ENCODE results near the gene PSME2. TPM values are rescaled to one million over a fixed set of nuclear protein-coding genes. Genes with fewer than 3 reads are reported as not detected.

Gene PSME2
- total RNA-seq, 2 experiments from 2014 or later, result 445 to 459 TPM

DNA sequence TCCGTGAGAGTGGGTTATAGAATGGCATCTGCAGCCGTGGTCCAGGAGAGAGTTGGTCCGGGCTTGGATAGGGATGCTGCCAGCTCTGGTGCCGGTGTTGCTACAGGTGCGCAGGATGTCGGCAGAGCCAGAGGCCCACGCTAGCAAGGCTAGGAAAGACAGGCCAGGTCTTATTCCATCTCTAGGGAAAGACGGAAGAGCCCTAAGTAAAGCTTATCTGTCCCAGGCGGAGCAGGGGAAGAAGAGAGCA is 10.9 kb downstream of the PSME2 start:
- Mint-ChIP-seq H3K4me1 (peaks cover 50% of the 10 kb centered on the region), H3K27me3 (no peaks in the 10 kb centered on the region), H3K27ac (peak overlapping the region; percentile 92), H3K36me3 (ENCODE audit: low read depth) (peaks cover 39% of the 10 kb centered on the region), H3K4me3 (peak overlapping the region; percentile 92), H3K9me3 (ENCODE audit: low read depth) (no peaks in the 10 kb centered on the region)
- POLR2A ChIA-PET, result interaction anchor here (0.6 to 3.1 kb wide), 8 partner anchors 11 to 470 kb away, joined by 3 to 35 read pairs (median 6); partner anchors contain the start of genes DCAF11, IPO4, IRF9 and NRL
- DNase-seq (peak; percentile 38), ATAC-seq (peak; percentile 1)
- CTCF ChIA-PET, result interaction anchor here (0.6 to 2.3 kb wide), 8 partner anchors 11 to 839 kb away, joined by 3 to 12 read pairs (median 5); partner anchors contain the start of genes CARMIL3, DCAF11, NRL and PSME2
- intact Hi-C loops (cut with DNase I, micrococcal nuclease), result loop anchor here in 1 of 2 experiments (5.0 kb wide), 1 partner anchor 297 kb away; no protein-coding TSS in a partner anchor

DNA sequence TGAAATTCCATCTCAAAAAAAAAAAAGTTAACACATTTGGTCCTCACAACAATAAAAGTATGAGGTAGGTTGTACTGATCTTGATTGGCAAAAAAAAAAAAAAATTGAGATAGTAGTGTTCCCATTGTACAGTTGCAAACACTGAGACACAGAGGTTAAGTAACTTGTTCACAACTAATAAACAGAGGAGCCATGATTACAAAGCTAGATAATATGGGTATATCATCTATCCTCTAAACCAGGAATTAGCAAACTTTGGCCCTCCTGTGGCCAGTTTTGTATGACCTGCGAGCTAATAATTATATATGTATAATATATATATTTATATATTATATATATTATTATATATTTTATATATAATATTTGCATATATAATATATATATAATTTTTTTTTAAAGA is 12.7 kb downstream of the PSME2 start:
- Mint-ChIP-seq H3K36me3 (ENCODE audit: low read depth) (peaks cover 22% of the 10 kb centered on the region), H3K27me3 (no peaks in the 10 kb centered on the region), H3K9me3 (ENCODE audit: low read depth) (no peaks in the 10 kb centered on the region), H3K4me1 (peaks cover 38% of the 10 kb centered on the region), H3K27ac (no peak overlapping the region), H3K4me3 (no peak overlapping the region)
- ATAC-seq (no peak), DNase-seq (no peak)
- intact Hi-C loops (cut with DNase I, micrococcal nuclease), result no loop called here
- CTCF ChIA-PET, result interaction anchor here (0.6 to 3.4 kb wide), 3 partner anchors 27 to 302 kb away, joined by 3 to 15 read pairs (median 3); partner anchors contain the start of gene IRF9
- POLR2A ChIA-PET, result interaction anchor here (0.6 to 2.1 kb wide), 4 partner anchors 19 to 65 kb away, joined by 3 to 8 read pairs (median 6); partner anchors contain the start of genes DCAF11 and NRL

DNA sequence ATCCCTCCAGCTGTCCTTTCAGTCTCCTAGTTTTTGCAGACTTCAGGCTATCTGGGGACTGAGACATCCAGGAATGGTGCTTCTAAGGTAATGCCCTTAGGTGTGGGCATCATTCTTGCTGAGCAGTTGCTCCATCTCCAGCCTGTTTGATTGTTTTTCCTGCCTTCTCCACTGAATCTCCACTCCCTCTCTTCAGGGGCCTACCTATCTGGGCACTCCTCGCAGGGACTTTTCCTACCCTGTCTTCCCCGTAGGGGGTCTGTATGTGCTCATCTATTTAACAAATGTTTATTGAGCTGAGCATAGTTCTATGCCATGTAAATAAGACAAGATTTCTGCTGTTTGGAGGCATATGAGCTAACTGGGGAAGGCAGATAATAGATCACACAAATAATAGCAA is 13.4 kb downstream of the PSME2 start:
- POLR2A ChIA-PET, result interaction anchor here (2.1 kb wide), 1 partner anchor 18 kb away, joined by 5 read pairs; the partner anchor contains the start of genes DCAF11 and NRL
- CTCF ChIA-PET, result interaction anchor here (0.6 to 3.4 kb wide), 7 partner anchors 14 to 81 kb away, joined by 3 to 15 read pairs (median 4); partner anchors contain the start of genes DCAF11, IRF9, NRL and RNF31
- no peak overlapping the region for H3K4me3 Mint-ChIP-seq
- peak overlapping the region; percentile 80 for H3K27ac Mint-ChIP-seq
- no peaks in the 10 kb centered on the region for H3K27me3 Mint-ChIP-seq
- ATAC-seq, result no peak
- no peaks in the 10 kb centered on the region for H3K9me3 Mint-ChIP-seq (ENCODE audit: low read depth)
- H3K36me3 Mint-ChIP-seq (ENCODE audit: low read depth), result peaks cover 15% of the 10 kb centered on the region
- H3K4me1 Mint-ChIP-seq, result peaks cover 31% of the 10 kb centered on the region
- intact Hi-C loops (cut with DNase I, micrococcal nuclease), result no loop called here
- DNase-seq, result no peak

DNA sequence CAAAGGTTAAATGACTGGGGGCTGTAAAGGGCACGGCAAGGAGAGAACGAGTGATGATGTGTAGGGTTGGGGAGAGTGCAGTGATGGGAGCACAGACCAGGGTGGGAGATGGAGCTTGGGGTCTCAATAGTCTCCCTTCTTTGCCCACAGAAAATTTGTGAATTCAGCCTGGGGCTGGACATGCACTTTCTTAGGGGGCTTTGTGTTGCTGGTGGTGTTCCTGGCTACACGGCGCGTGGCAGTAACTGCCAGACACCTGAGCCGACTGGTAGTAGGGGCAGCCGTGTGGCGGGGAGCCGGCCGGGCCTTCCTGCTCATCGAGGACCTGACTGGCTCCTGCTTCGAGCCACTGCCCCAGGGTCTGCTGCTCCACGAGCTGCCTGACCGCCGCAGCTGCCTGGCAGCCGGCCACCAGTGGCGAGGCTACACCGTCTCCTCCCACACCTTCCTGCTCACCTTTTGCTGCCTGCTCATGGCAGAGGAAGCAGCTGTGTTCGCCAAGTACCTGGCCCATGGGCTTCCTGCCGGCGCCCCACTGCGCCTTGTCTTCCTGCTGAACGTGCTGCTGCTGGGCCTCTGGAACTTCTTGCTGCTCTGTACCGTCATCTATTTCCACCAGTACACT is 14.2 kb downstream of the PSME2 start:
- Mint-ChIP-seq H3K27ac (peak overlapping the region; percentile 80), H3K27me3 (no peaks in the 10 kb centered on the region), H3K4me3 (no peak overlapping the region), H3K4me1 (peaks cover 25% of the 10 kb centered on the region), H3K9me3 (ENCODE audit: low read depth) (no peaks in the 10 kb centered on the region), H3K36me3 (ENCODE audit: low read depth) (peaks cover 8% of the 10 kb centered on the region)
- POLR2A ChIA-PET, result interaction anchor here (2.1 kb wide), 1 partner anchor 18 kb away, joined by 5 read pairs; the partner anchor contains the start of genes DCAF11 and NRL
- ATAC-seq (no peak), DNase-seq (peak; percentile 55)
- CTCF ChIA-PET, result interaction anchor here (0.7 to 3.4 kb wide), 9 partner anchors 8 to 620 kb away, joined by 3 to 15 read pairs (median 4); partner anchors contain the start of genes DCAF11, IRF9, NRL and RNF31
- intact Hi-C loops (cut with DNase I, micrococcal nuclease), result no loop called here

DNA sequence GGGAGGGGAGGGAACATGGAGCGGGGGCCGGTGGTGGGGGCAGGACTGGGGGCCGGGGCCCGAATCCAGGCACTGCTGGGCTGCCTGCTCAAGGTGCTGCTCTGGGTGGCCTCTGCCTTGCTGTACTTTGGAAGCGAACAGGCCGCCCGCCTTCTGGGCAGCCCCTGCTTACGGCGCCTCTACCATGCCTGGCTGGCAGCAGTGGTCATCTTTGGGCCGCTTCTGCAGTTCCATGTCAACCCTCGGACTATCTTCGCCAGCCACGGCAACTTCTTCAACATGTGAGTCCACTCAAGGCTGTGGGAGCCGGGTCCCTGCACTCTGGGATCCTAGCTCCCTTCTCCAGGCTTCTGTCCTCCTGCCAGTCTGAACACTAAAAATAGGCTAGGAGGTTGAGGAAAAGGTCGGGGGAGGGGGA is 14.9 kb downstream of the PSME2 start:
- Mint-ChIP-seq H3K27ac (peak overlapping the region; percentile 44), H3K27me3 (no peaks in the 10 kb centered on the region)
- POLR2A ChIA-PET, result no interaction called here

DNA sequence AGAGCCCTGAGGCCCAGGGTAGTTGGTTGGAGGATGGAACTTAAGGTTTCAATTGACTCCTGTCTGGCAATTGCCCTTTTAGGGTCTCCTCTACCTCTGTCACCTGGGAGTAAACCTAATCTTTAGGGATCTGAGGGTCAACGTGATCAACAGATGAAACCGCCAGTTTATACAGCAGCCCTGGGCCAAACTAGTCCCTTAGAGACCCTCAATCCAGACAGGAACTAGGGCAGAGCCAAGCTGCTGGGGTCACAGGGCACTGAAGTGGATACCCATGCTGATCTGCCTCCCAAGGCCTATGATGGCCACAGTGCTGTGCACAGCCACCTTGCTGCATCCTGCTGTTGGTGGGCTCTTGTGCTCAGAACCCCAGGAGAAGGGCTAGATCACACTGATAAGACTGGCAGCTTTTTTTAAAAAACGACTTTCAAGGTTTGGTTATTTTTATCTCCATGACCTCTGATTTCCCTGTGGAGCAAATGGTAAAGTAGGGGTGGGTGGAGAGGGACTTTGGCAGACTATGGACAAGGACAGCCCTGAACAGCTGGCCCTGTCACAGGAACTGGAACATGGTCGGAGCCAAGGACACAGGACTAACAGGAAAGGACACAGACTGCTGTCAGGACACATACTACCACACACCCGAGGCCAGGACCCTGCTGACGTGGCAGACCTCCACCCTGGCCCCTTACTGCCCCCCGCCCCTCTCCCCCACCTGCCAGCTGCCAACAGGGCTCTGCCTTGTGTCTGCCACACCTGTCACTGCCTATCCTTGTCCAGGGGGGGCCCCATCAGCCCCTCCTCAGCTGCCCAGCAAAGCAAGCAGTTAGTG is 15.5 kb downstream of the PSME2 start:
- POLR2A ChIA-PET, result no interaction called here
- Mint-ChIP-seq H3K4me1 (peaks cover 23% of the 10 kb centered on the region), H3K27ac (peak overlapping the region; percentile 1), H3K27me3 (no peaks in the 10 kb centered on the region), H3K36me3 (ENCODE audit: low read depth) (no peaks in the 10 kb centered on the region), H3K4me3 (no peak overlapping the region), H3K9me3 (ENCODE audit: low read depth) (no peaks in the 10 kb centered on the region)
- DNase-seq (no peak), ATAC-seq (no peak)
- CTCF ChIA-PET, result interaction anchor here (0.6 to 1.0 kb wide), 5 partner anchors 9 to 1141 kb away, joined by 3 to 4 read pairs (median 3); no protein-coding TSS in a partner anchor
- intact Hi-C loops (cut with DNase I, micrococcal nuclease), result no loop called here

More for the DNA sequence above, 14.9 kb downstream of the PSME2 start:
- H3K36me3 Mint-ChIP-seq (ENCODE audit: low read depth), result peaks cover 2% of the 10 kb centered on the region
- peaks cover 23% of the 10 kb centered on the region for H3K4me1 Mint-ChIP-seq
- intact Hi-C loops (cut with DNase I, micrococcal nuclease), result no loop called here
- no peak overlapping the region for H3K4me3 Mint-ChIP-seq
- CTCF ChIA-PET, result interaction anchor here (0.6 to 3.4 kb wide), 8 partner anchors 14 to 1142 kb away, joined by 3 to 15 read pairs (median 4); partner anchors contain the start of genes DCAF11, IRF9, NRL and RNF31
- no peaks in the 10 kb centered on the region for H3K9me3 Mint-ChIP-seq (ENCODE audit: low read depth)
- ATAC-seq, result no peak
- DNase-seq, result no peak

DNA sequence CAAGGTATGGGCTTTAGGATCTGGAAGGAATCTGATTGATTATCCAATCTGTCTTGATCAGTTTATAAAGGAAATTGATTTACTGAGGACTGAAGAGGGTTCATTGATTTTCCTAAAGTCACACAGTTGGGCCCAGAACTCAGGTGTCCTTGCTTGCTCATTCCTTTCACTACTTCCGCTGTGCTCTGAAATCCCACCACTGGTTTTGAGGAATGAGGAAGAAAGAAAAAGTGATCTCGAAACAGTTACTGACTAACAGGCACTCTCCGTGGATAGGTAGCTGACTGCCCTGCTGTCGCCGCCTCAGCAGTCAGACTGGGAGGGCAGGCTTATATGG is 16.1 kb downstream of the PSME2 start, which contains the start of gene FITM1:
FITM1 (plus strand) TSS at position 280 of the 337 bp plus-strand sequence. CDS start 905 bp downstream, outside the sequence.
- CTCF ChIA-PET, result interaction anchor here (0.6 to 1.0 kb wide), 3 partner anchors 8 to 575 kb away, joined by 3 to 4 read pairs (median 3); no protein-coding TSS in a partner anchor
- intact Hi-C loops (cut with DNase I, micrococcal nuclease), result no loop called here
- Mint-ChIP-seq H3K27ac (peak within 1 kb of the TSS; percentile 1), H3K36me3 (ENCODE audit: low read depth) (no peaks in the 10 kb centered on the region), H3K4me1 (peaks cover 21% of the 10 kb centered on the region), H3K27me3 (no peaks in the 10 kb centered on the region), H3K9me3 (ENCODE audit: low read depth) (no peaks in the 10 kb centered on the region), H3K4me3 (no peak within 1 kb of the TSS)
- DNase-seq (no peak), ATAC-seq (no peak)
- POLR2A ChIA-PET, result interaction anchor here (0.6 kb wide), 1 partner anchor 145 kb away, joined by 3 read pairs; no protein-coding TSS in a partner anchor

DNA sequence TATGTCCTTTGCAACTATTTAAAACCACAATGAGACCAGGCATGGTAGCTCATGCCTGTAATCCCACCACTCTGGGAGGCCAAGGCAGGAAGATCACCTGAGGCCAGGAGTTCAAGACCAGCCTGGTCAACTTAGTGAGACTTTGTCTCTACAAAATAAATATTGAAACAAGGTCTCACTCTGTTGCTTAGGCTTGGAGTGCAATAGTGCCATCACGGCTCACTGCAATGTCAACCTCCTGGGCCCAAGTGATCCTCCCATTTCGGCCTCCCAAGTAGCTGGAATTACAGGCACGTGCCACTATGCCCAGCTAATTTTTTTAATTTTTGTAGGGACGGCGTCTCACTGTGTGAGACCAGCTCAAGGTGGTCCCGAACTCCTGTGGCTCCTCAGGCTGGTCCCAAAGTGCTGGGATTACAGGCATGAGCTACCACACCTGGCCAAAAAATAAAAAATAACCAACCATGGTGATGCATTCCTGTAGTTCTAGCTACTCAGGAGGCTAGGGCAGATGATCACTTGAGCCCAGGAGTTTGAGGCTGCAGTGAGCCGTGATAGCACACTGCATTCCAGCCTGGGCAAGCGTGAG is 16.9 kb downstream of the PSME2 start:
- ATAC-seq (no peak), DNase-seq (no peak)
- ChIA-PET CTCF (interaction anchor here (0.5 to 1.0 kb wide), 2 partner anchors 31 to 541 kb away, joined by 3 to 4 read pairs; no protein-coding TSS in a partner anchor), POLR2A (no interaction called here)
- Mint-ChIP-seq H3K27ac (no peak overlapping the region), H3K9me3 (ENCODE audit: low read depth) (no peaks in the 10 kb centered on the region), H3K4me3 (no peak overlapping the region), H3K27me3 (no peaks in the 10 kb centered on the region), H3K36me3 (ENCODE audit: low read depth) (peaks cover 2% of the 10 kb centered on the region), H3K4me1 (peaks cover 16% of the 10 kb centered on the region)
- intact Hi-C loops (cut with DNase I, micrococcal nuclease), result no loop called here

DNA sequence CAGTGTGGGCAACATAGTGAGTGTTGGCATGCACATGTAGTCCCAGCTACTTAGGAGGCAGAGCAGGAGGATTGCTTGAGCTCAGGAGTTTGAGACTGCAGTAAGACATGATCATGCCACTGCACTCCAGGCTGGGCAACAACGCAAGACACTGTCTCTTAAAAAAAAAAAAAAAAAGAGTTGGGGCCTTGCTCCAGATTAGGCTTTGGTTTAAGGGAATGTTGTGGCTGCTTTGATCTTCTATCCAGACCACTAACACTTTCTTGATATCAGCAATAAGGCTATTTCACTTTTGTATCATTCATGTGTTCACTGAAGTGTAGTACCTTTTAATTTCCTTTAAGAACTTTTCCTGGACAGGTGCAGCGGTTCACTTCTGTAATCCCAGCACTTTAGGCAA is 18.7 kb downstream of the PSME2 start:
- DNase-seq, result no peak
- no peak overlapping the region for H3K27ac Mint-ChIP-seq
- no peak overlapping the region for H3K4me3 Mint-ChIP-seq
- intact Hi-C loops (cut with DNase I, micrococcal nuclease), result no loop called here
- CTCF ChIA-PET, result interaction anchor here (0.7 to 1.2 kb wide), 3 partner anchors 10 to 69 kb away, joined by 3 to 4 read pairs (median 4); no protein-coding TSS in a partner anchor
- no peaks in the 10 kb centered on the region for H3K27me3 Mint-ChIP-seq
- ATAC-seq, result no peak
- peaks cover 11% of the 10 kb centered on the region for H3K36me3 Mint-ChIP-seq (ENCODE audit: low read depth)
- H3K4me1 Mint-ChIP-seq, result peaks cover 10% of the 10 kb centered on the region
- POLR2A ChIA-PET, result no interaction called here
- H3K9me3 Mint-ChIP-seq (ENCODE audit: low read depth), result no peaks in the 10 kb centered on the region

DNA sequence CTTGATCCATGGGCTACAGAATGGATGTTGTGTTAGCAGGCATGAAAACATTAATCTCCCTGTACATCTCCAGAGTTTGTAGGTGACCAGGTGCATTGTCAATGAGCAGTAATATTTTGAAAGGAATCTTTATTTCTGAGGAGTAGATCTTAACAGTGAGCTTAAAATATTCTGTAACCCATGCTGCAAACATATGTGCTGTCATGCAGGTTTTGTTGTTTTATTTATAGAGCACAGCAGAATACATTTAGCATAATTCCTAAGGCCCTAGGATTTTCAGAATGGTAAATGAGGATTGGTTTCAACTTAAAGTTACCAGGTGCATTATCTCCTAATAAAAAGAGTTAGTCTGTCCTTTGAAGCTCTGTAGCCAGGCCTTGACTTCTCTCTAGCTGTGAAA is 19.5 kb downstream of the PSME2 start:
- CTCF ChIA-PET, result interaction anchor here (1.0 to 1.2 kb wide), 2 partner anchors 9 to 69 kb away, joined by 4 read pairs; no protein-coding TSS in a partner anchor
- DNase-seq (no peak), ATAC-seq (no peak)
- Mint-ChIP-seq H3K27me3 (no peaks in the 10 kb centered on the region), H3K9me3 (ENCODE audit: low read depth) (no peaks in the 10 kb centered on the region), H3K4me1 (peaks cover 5% of the 10 kb centered on the region), H3K36me3 (ENCODE audit: low read depth) (peaks cover 14% of the 10 kb centered on the region), H3K27ac (no peak overlapping the region), H3K4me3 (no peak overlapping the region)
- intact Hi-C loops (cut with DNase I, micrococcal nuclease), result no loop called here
- POLR2A ChIA-PET, result no interaction called here
